Panc1 (cell line): ENCODE measurements around the gene WTAP.

Source experiments
- CTCF ChIP-seq: fragments of 450-650 bp; IDR thresholded peaks from 2 replicates; pipeline ENCODE4 v1.5.1; 2017; ENCODE audit warnings: mild to moderate bottlenecking
- SIN3A ChIP-seq: IDR thresholded peaks from 2 replicates; pipeline ENCODE4 v1.6.1; 2012; ENCODE audit warnings: low read depth, mild to moderate bottlenecking, low read length, moderate library complexity, borderline replicate concordance; ENCODE audit not compliant: insufficient read depth

DNA sequence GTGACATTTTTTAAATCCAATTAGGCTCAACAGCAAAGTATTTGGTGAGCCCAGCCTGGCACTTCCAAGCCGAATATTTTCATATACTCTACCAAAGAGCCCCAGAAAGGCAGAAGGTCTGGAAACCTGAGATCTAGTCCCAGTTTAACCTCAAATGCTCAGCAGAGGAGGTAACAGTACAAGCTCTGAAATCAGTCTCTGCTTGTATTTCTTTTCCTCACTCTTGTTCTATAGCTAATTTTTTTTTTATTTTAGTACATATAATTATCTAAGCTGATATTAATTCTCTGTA, 43.3 kb upstream of the WTAP start:
- TF ChIP-seq CTCF (no peak), SIN3A (no peak)
